Fibroblast of lung (primary cell): ENCODE results near the gene ALMS1. TPM values are rescaled to one million over a fixed set of nuclear protein-coding genes. Genes with fewer than 3 reads are reported as not detected.

Experiments
- DNase-seq, 2 donors: peaks; one replicate each; pipeline versions ENCODE4 v3.0.0 to v3.0.0-alpha.2; 2010; ENCODE audit warnings: low read depth in 2 of 2
- H2AFZ ChIP-seq: 2 replicates; pipeline ENCODE4 v1.5.1; 2012; ENCODE audit warnings: low read length, control low read depth, inconsistent platforms
- H3K27ac ChIP-seq: 2 replicates; pipeline ENCODE4 v1.5.1; 2011; ENCODE audit warnings: low read length, control low read depth; ENCODE audit not compliant: insufficient read depth
- H3K27me3 ChIP-seq: 2 replicates; pipeline ENCODE4 v1.5.1; 2011; ENCODE audit warnings: mild to moderate bottlenecking, low read length; ENCODE audit not compliant: control insufficient read depth, insufficient read depth
- H3K36me3 ChIP-seq: 2 replicates; pipeline ENCODE4 v1.5.1; 2011; ENCODE audit warnings: low read length; ENCODE audit not compliant: control insufficient read depth, insufficient read depth
- H3K4me1 ChIP-seq: 2 replicates; pipeline ENCODE4 v1.5.1; 2011; ENCODE audit warnings: low read length; ENCODE audit not compliant: control insufficient read depth, insufficient read depth; ENCODE audit errors: extremely low read depth
- H3K4me2 ChIP-seq: 2 replicates; pipeline ENCODE4 v1.5.1; 2011; ENCODE audit warnings: low read length, control low read depth; ENCODE audit not compliant: insufficient read depth; ENCODE audit errors: extremely low read depth
- H3K4me3 ChIP-seq, 4 experiments: fragments of 200-600 bp in 1 of 4; sonication (generic) in 1 of 4; replicated peaks in 1 of 4; 2 replicates each; pipeline ENCODE4 v1.5.1; 2011 to 2016; ENCODE audit warnings: low read length in 4 of 4, low read depth in 3 of 4, mild to moderate bottlenecking in 3 of 4, control low read depth in 2 of 4, inconsistent platforms in 1 of 4, mixed read lengths in 1 of 4; ENCODE audit not compliant: insufficient read depth in 1 of 4; ENCODE audit errors: control extremely low read depth in 1 of 4
- H3K79me2 ChIP-seq: 2 replicates; pipeline ENCODE4 v1.5.1; 2012; ENCODE audit warnings: mild to moderate bottlenecking, low read length, inconsistent platforms; ENCODE audit not compliant: control insufficient read depth, insufficient read depth
- H3K9ac ChIP-seq: 2 replicates; pipeline ENCODE4 v1.5.1; 2011; ENCODE audit warnings: mild to moderate bottlenecking, low read length, control low read depth; ENCODE audit not compliant: insufficient read depth
- H3K9me3 ChIP-seq: 2 replicates; pipeline ENCODE4 v1.5.1; 2012; ENCODE audit warnings: low read depth, low read length; ENCODE audit not compliant: control insufficient read depth, insufficient read depth
- H4K20me1 ChIP-seq: 2 replicates; pipeline ENCODE4 v1.5.1; 2011; ENCODE audit warnings: low read length; ENCODE audit not compliant: control insufficient read depth, insufficient read depth; ENCODE audit errors: extremely low read depth
- CTCF ChIP-seq, 2 donors: IDR thresholded peaks in 1 of 2; conservative IDR thresholded peaks in 1 of 2; 1 replicate in 1 of 2; 2 replicates in 1 of 2; pipeline ENCODE4 v1.5.1; 2011 to 2012; ENCODE audit warnings: low read length in 2 of 2, control low read depth in 1 of 2, inconsistent platforms in 1 of 2, low read depth in 1 of 2, mild to moderate bottlenecking in 1 of 2
- EZH2 ChIP-seq: IDR thresholded peaks from 2 replicates; pipeline ENCODE4 v1.5.1; 2012; ENCODE audit warnings: low read length, control low read depth, mild to moderate bottlenecking; ENCODE audit errors: missing control alignments
- polyA plus RNA-seq, 2 donors: library from polyadenylated mRNA; depleted of rRNA in 1 of 2; stranded (reverse) in 1 of 2; unstranded in 1 of 2; fragments of >200 nt; gene quantifications; 2 replicates each; pipeline ENCODE4 v1.2.1, GENCODE V29; 2011 to 2012; ENCODE audit warnings: missing spikeins in 1 of 2
- total RNA-seq: library from RNA; depleted of rRNA; stranded (reverse); fragments of >200 nt; gene quantifications from 2 replicates; pipeline ENCODE4 v1.2.1, GENCODE V29; 2014

Gene ALMS1
- total and polyA plus RNA-seq, 2 donors (not counting 1 experiment from before 2014, with no cell fraction given), result 7.5 to 13.4 TPM

GRCh38 chr2:73350035-73350691 lies 35.5 kb upstream of the ALMS1 start:
- Histone ChIP-seq H3K79me2 (no peaks in the 10 kb centered on the region), H3K36me3 (no peaks in the 10 kb centered on the region), H3K4me2 (no peak overlapping the region), H3K9ac (no peak overlapping the region), H3K4me3 (no peak overlapping the region), H3K9me3 (no peaks in the 10 kb centered on the region), H2AFZ (no peak overlapping the region), H3K27ac (no peak overlapping the region), H4K20me1 (no peaks in the 10 kb centered on the region), H3K27me3 (no peaks in the 10 kb centered on the region), H3K4me1 (no peaks in the 10 kb centered on the region)
- no peak for DNase-seq
- TF ChIP-seq EZH2, result no peak
- no peak for TF ChIP-seq CTCF (conservative IDR thresholded peaks at IDR 0.05 in 1 of 2, IDR thresholded peaks at IDR 0.05 in 1 of 2; ENCODE audit: low read depth in 1 of 2, low read length in 2 of 2)

- H4K20me1 ChIP-seq, result no peaks in the 10 kb centered on the region
- H2AFZ ChIP-seq, result no peak overlapping the region
- no peaks in the 10 kb centered on the region for H3K79me2 ChIP-seq
- no peaks in the 10 kb centered on the region for H3K4me1 ChIP-seq
- no peak overlapping the region for H3K4me2 ChIP-seq
- H3K27me3 ChIP-seq, result no peaks in the 10 kb centered on the region
- no peak for TF ChIP-seq CTCF (conservative IDR thresholded peaks at IDR 0.05 in 1 of 2, IDR thresholded peaks at IDR 0.05 in 1 of 2; ENCODE audit: low read depth in 1 of 2, low read length in 2 of 2)
- TF ChIP-seq EZH2, result no peak
- no peak for DNase-seq
- no peaks in the 10 kb centered on the region for H3K36me3 ChIP-seq
- no peaks in the 10 kb centered on the region for H3K9me3 ChIP-seq
- no peak overlapping the region for H3K4me3 ChIP-seq
- no peak overlapping the region for H3K27ac ChIP-seq
- no peak overlapping the region for H3K9ac ChIP-seq
These were observed 29.5 kb upstream of the ALMS1 start for GRCh38 chr2:73356097-73356496.

- Histone ChIP-seq H3K4me3 (no peak overlapping the region), H3K4me2 (no peak overlapping the region), H3K79me2 (no peaks in the 10 kb centered on the region), H3K9ac (no peak overlapping the region), H3K4me1 (no peaks in the 10 kb centered on the region), H3K9me3 (no peaks in the 10 kb centered on the region), H3K27me3 (no peaks in the 10 kb centered on the region), H3K36me3 (no peaks in the 10 kb centered on the region), H3K27ac (no peak overlapping the region), H2AFZ (no peak overlapping the region), H4K20me1 (no peaks in the 10 kb centered on the region)
- no peak for TF ChIP-seq EZH2
- TF ChIP-seq CTCF (conservative IDR thresholded peaks at IDR 0.05 in 1 of 2, IDR thresholded peaks at IDR 0.05 in 1 of 2; ENCODE audit: low read depth in 1 of 2, low read length in 2 of 2), result peak; percentile 35 to 49
- DNase-seq, result peak in 1 of 2 donors; percentile 6
These were observed 25.5 kb upstream of the ALMS1 start for GRCh38 chr2:73359915-73360697.
